ENCODE data around the gene RALGPS2. TPM values are rescaled to one million over a fixed set of nuclear protein-coding genes. Genes with fewer than 3 reads are reported as not detected.

The RALGPS2 gene
- total RNA-seq, 1 donor from 2014 or later = 78.7 TPM

DNA sequence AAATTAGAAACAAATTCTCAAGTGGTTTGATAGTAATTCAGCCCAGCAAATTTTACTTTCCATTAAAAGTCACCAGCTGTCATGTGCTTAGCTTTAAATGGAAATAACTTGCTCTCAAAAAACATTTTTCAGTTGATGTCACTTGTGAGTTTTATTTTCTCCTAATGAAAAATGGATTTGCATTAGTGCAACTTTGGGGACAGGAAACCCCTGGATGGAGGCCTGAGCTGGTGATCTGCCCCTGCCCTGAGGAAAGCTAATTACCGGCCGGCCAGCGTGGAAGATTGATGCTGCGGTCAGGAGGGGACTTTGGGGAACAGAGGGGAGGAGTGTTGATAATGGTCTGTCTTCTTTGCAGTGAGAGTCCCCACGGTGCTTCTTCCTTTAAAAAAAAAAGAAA is 212.7 kb downstream of the RALGPS2 start:
- no peak overlapping the region for H3K4me2 ChIP-seq
- Mint-ChIP-seq H3K36me3 (no peaks in the 10 kb centered on the region), H3K4me3 (peak overlapping the region; percentile 44), H3K4me1 (peaks cover 28% of the 10 kb centered on the region), H3K27me3 (ENCODE audit: insufficient read depth, low read depth) (peaks cover 7% of the 10 kb centered on the region), H3K9me3 (no peaks in the 10 kb centered on the region), H3K27ac (peak overlapping the region; percentile 72)
- H3K9me3 ChIP-seq (ENCODE audit: low read depth) = no peaks in the 10 kb centered on the region
- H3K9ac ChIP-seq = no peak overlapping the region
- no peaks in the 10 kb centered on the region for H3K79me2 ChIP-seq (ENCODE audit: low read depth)
- peaks cover 10% of the 10 kb centered on the region for H3K4me1 ChIP-seq
- H3K27me3 ChIP-seq = no peaks in the 10 kb centered on the region
- no peaks in the 10 kb centered on the region for H4K20me1 ChIP-seq (ENCODE audit: low read depth)
- TF ChIP-seq EZH2 (IDR thresholded peaks at IDR 0.05) = no peak
- TF ChIP-seq EZH2phosphoT487 (IDR thresholded peaks at IDR 0.05) = no peak
- TF ChIP-seq, protein P1, sequence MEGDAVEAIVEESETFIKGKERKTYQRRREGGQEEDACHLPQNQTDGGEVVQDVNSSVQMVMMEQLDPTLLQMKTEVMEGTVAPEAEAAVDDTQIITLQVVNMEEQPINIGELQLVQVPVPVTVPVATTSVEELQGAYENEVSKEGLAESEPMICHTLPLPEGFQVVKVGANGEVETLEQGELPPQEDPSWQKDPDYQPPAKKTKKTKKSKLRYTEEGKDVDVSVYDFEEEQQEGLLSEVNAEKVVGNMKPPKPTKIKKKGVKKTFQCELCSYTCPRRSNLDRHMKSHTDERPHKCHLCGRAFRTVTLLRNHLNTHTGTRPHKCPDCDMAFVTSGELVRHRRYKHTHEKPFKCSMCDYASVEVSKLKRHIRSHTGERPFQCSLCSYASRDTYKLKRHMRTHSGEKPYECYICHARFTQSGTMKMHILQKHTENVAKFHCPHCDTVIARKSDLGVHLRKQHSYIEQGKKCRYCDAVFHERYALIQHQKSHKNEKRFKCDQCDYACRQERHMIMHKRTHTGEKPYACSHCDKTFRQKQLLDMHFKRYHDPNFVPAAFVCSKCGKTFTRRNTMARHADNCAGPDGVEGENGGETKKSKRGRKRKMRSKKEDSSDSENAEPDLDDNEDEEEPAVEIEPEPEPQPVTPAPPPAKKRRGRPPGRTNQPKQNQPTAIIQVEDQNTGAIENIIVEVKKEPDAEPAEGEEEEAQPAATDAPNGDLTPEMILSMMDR (IDR thresholded peaks at IDR 0.05) = no peak
- H3K36me3 ChIP-seq = no peaks in the 10 kb centered on the region
- no peak overlapping the region for H3K4me3 ChIP-seq
- peak overlapping the region; percentile 15 for H3K27ac ChIP-seq
- no peak for DNase-seq (ENCODE audit: low spot score)
- H2AFZ ChIP-seq (replicated peaks) = peak overlapping the region; percentile 9
- H3F3A ChIP-seq (ENCODE audit: low read depth) = no peaks in the 10 kb centered on the region

DNA sequence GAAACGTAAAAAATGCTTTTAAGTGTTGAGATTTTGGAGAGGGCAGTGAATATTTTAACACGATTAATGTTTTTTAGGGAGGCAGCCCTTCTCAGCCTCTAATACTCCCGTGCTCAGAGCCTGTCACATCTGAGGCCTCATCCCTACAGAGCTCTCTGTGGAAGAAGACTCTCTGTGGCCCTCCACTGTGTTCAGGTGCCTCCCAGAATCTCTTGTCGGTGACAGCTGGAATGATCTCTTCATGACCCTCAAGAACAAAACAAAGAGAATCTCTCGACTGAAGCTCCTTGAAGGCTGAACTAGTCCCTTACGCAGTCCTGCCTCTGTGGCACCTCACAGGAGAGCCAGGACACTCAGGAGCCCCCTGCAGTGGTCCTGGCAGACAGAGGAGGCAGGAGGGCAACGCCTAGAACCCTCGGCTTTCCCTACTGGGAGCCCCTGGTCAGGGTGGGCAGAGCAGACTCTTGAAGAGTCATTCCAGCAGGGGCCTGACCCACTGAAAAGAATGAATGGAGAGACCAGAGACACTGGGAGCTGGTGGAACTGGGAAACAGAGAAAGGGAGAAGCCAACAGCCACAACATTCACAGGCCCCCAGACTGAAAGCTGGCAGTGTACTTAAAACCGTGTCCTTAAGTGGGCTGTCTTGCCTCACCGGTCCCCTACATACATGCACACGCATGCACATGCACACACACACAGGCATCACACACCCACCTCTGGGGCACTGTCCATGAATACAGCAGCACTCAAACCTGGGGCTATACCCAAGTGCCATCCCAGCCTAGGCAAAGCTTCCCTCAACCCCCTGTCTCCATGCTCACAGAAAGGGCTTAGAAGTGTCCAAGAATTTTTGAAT is 213.3 kb downstream of the RALGPS2 start:
- DNase-seq (ENCODE audit: low spot score) = no peak
- no peaks in the 10 kb centered on the region for H3K36me3 ChIP-seq
- no peak overlapping the region for H3K4me3 ChIP-seq
- peak overlapping the region; percentile 86 for H3K27ac Mint-ChIP-seq
- TF ChIP-seq EZH2 (IDR thresholded peaks at IDR 0.05) (no peak), EZH2phosphoT487 (IDR thresholded peaks at IDR 0.05) (no peak)
- TF ChIP-seq, protein P1 (IDR thresholded peaks at IDR 0.05) = no peak
- peaks cover 10% of the 10 kb centered on the region for H3K4me1 ChIP-seq
- peak overlapping the region; percentile 15 for H3K27ac ChIP-seq
- peak overlapping the region; percentile 9 for H2AFZ ChIP-seq (replicated peaks)
- no peaks in the 10 kb centered on the region for H3K9me3 ChIP-seq (ENCODE audit: low read depth)
- H3K36me3 Mint-ChIP-seq = no peaks in the 10 kb centered on the region
- no peak overlapping the region for H3K9ac ChIP-seq
- no peaks in the 10 kb centered on the region for H4K20me1 ChIP-seq (ENCODE audit: low read depth)
- no peaks in the 10 kb centered on the region for H3K9me3 Mint-ChIP-seq
- no peak overlapping the region for H3K4me2 ChIP-seq
- H3F3A ChIP-seq (ENCODE audit: low read depth) = no peaks in the 10 kb centered on the region
- peaks cover 30% of the 10 kb centered on the region for H3K4me1 Mint-ChIP-seq
- H3K27me3 Mint-ChIP-seq (ENCODE audit: insufficient read depth, low read depth) = peaks cover 7% of the 10 kb centered on the region
- H3K4me3 Mint-ChIP-seq = peak overlapping the region; percentile 44
- no peaks in the 10 kb centered on the region for H3K79me2 ChIP-seq (ENCODE audit: low read depth)
- H3K27me3 ChIP-seq = no peaks in the 10 kb centered on the region

DNA sequence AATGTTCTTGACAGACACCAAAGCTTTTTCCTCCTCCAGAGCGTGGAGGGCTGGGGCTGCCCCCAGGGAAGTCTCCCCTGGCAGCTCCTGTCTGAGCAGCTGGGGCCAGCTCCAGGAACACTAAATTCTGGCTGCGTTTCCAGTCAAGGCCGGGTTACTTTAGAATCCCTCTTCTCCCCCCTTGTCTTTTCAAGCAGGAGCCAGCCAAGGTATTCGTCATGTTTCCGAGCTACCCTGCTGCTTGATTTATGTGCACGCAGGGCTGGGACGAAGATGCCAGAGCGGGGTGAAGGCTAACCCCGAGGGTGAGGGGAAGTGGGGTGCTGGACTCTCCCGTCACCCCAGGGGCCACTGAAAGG is 213.9 kb downstream of the RALGPS2 start:
- peaks cover 7% of the 10 kb centered on the region for H3K27me3 Mint-ChIP-seq (ENCODE audit: insufficient read depth, low read depth)
- Histone ChIP-seq H2AFZ (replicated peaks) (no peak overlapping the region), H3K27ac (no peak overlapping the region), H3K9me3 (ENCODE audit: low read depth) (no peaks in the 10 kb centered on the region), H3K9ac (no peak overlapping the region), H3K4me3 (no peak overlapping the region), H3K27me3 (no peaks in the 10 kb centered on the region), H3K4me1 (peaks cover 10% of the 10 kb centered on the region), H3K36me3 (no peaks in the 10 kb centered on the region), H4K20me1 (ENCODE audit: low read depth) (no peaks in the 10 kb centered on the region), H3F3A (ENCODE audit: low read depth) (no peaks in the 10 kb centered on the region), H3K4me2 (no peak overlapping the region), H3K79me2 (ENCODE audit: low read depth) (no peaks in the 10 kb centered on the region)
- no peak for DNase-seq (ENCODE audit: low spot score)
- H3K9me3 Mint-ChIP-seq = no peaks in the 10 kb centered on the region
- no peak overlapping the region for H3K4me3 Mint-ChIP-seq
- peak overlapping the region; percentile 86 for H3K27ac Mint-ChIP-seq
- H3K36me3 Mint-ChIP-seq = no peaks in the 10 kb centered on the region
- no peak for TF ChIP-seq EZH2 (IDR thresholded peaks at IDR 0.05)
- no peak for TF ChIP-seq EZH2phosphoT487 (IDR thresholded peaks at IDR 0.05)
- TF ChIP-seq, protein P1 (IDR thresholded peaks at IDR 0.05) = no peak
- H3K4me1 Mint-ChIP-seq = peaks cover 30% of the 10 kb centered on the region

Data from neural progenitor cell (in vitro differentiated cells).